NCI-H82 treated with DMSO at 0.1 percent for 48 hours (cell line): Measurements from ENCODE around the gene GPR156.
A peak's percentile ranks its signal among the peaks of the same experiment; 100 is the strongest.
"Not testable (repeated sequence)": the region's sequence is repeated elsewhere in the genome, so short reads cannot be mapped to it uniquely, and the experiment has no call there.

Experiments
- DNase-seq: peaks from one replicate; lab custom pipeline; 2025; ENCODE audit not compliant: unreplicated experiment; lab: John Stamatoyannopoulos, UW

GPR156 gene

DNA sequence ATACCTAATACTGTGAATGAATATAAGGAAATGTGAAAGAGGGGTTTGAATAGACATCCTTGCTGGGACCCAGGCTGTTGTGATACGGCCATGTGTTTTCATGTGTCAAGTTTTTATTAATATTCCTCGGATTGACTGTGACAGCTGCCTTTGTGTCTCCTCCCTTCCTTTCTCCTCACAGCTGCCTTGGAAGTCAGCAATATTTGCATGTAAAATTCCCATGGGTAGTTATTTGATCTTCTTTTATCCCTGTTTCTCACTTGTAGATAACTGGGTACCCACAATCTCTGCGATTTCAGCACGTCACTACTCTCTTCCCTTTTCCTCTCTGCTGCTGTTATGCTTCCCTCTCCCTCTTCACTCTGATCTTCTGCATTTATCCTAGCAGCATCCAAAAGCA is 9.4 kb downstream of the GPR156 start:
- no peak for DNase-seq

DNA sequence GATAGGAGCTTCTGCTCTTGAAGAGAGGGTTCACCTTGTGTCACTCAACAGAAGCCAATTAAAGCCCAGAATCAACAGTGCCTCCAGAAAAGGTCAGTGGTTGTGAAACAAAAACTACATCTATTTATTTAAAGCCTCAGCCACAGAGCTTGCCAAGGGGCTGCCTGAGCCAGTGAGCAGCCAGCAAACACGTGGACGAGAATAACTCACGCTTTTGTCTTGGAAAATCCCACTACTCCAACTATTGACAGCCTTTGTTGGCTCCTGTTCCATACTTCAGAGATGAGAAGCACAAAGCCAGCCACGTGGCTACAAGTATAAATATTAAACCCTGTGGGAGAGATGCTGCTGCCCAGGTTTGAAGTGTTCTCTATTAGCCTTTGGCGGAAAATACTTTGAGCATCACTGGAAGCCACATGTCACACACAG is 10.3 kb downstream of the GPR156 start:
- no peak for DNase-seq

DNA sequence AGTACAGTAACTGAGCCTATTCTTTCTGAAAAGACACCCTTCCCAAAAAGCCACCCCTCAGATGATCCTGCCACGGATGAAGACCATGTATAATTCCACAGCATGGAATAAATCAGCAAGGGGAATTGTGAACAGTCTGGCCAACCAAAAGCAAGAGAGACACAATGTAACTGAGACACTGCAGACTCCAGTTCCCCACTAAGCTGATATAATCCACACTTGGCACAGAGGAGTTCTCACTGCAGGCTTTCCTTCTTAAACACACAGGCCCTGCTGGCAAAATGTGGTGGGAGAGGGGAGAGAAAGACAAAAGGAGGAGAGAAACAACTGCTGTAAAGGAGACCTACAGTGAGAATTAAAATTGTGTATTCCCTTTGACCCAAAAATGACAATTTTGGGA is 12.7 kb downstream of the GPR156 start:
- peak; percentile 94 for DNase-seq

DNA sequence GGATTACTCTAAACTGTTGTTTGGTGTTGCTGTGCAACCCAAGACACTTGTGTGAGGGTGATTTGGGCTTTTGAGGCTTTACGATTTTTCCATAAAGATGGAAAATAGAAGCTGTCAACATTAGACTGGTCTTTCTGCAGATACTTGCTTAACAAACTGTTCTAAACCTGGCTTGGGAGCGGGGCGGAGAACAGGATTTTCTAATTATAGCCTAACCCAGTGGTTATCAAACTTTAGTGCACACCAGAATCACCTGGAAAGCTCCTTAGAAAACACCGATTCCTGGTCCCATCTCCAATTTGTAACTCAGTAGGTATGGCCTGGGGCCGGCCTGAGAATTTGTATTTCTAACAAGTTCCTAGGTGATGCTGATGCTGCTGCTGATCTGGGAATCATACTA is 19.0 kb downstream of the GPR156 start:
- no peak for DNase-seq

DNA sequence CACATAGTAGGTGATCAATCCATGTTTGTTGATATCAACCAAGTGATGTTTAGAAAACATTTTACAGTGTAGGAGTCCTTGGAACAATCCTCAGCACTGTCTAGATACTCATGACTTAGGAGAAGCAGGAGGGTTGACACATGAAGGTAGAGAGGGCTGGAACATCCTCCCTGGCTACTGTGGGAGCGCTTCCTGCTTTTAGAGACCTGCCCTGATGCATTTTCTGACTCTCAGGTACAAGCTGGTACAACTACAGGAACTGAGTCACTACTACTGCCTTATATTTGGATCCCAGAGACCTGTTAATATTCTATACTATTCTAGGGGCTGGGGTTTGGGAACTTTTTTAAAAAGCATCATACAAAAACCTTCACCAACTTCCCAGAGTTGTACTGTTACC is 20.1 kb downstream of the GPR156 start:
- no peak for DNase-seq

DNA sequence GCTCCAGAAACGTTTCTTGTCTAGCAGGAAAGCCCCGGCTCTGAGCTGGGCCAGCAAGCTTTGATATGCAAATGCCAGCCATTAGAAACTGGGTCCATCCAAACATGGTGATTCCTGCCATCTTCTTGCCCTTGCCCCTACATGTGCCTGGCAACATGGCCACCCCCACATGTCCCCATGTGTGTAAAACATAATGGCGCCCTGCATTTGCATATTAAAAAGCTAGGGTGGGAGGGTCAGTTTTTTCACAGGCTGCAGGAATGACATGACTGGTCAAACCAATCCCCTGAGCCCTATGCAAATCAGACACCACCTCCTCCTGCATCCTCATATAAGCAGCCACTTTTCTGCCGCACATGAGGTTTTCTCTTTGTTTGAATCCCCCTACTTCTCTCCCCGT is 21.2 kb downstream of the GPR156 start:
- DNase-seq, result no peak

GRCh38 chr3:120258009-120258408 is 27.0 kb downstream of the GPR156 start:
- DNase-seq, result no peak

GRCh38 chr3:120245386-120245785 is 39.6 kb downstream of the GPR156 start:
- no peak for DNase-seq

GRCh38 chr3:120244834-120245225 is 40.2 kb downstream of the GPR156 start:
- DNase-seq, result peak; percentile 34

- DNase-seq, result no peak
Measured at GRCh38 chr3:120239644-120240043, 45.4 kb downstream of the GPR156 start.

- no peak for DNase-seq
Measured at GRCh38 chr3:120227710-120228347, 57.2 kb downstream of the GPR156 start.

DNA sequence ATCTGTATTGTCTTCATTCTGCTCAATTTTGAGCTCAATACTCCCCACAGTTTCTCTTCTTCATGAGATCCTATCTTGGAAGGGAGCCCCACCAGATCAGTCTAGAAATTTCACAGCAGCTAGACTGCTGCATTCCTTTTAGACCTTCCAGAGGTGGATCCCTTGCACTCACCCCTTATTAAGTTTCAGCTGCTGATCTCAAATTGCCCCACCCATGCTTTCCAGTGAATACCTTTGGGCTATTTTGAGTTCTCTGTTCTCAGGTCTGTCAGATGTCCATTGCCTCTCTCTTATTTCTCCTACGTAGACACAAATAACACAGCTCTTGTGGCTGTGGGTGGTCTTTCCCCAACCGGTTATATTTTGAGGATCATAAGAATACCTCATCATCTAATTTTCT is 60.8 kb downstream of the GPR156 start:
- DNase-seq, result no peak

DNA sequence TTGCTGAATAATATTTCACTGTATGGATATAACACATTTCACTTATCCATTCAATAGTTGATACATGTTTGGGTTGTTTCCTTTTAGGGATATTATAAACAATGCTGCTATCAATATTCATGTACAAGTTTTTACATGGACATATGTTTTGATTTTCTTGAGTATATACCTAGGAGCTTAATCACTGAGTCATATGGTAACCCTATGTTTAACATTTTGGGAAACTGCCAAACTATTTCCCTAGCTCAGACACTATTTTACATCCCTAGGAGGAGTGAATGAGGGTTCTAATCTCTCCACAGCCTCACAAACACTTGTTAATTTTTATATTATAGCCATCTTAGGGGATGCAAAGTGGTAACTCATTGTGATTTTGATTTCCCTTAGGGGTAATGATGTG is 66.0 kb downstream of the GPR156 start:
- no peak for DNase-seq

DNA sequence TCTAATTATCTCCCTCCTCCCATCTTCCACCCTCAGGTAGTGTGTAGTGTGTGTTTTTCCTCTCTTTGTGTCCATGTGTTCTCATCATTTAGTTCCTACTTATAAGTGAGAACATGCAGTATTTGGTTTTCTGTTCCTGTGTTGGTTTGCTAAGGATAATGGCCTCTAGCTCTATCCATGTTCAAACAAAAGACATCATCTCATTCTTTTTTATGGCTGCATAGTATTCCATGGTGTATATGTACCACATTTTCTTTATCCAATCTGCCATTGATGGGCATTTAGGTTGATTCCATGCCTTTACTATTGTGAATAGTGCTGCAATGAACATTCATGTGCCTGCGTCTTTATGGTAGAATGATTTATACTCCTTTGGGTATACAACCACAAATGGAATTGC is 68.4 kb downstream of the GPR156 start:
- not testable (repeated sequence) for DNase-seq

- DNase-seq, result peak; percentile 57
Measured at GRCh38 chr3:120214176-120214575, 70.8 kb downstream of the GPR156 start.

- DNase-seq, result no peak
Measured at GRCh38 chr3:120212505-120212904, 72.5 kb downstream of the GPR156 start.

DNA sequence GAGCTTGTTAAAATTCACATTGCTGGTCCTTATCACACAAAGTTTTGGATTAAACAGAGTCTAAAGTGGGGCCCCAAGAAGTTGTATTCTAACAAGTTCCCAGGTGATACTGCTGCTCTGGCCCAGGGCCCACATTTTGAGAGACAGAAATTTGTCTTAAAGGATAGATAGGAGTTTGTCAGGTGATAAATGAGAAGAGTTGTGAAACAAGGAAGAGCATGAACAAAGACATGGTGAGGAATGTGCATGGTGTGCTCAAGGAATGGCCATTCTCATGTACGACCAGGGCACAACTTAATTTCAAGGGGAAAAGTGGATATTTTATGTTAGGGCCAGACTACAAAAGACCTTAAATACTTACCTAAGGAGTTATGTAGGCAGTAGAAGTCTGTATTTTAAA is 75.6 kb downstream of the GPR156 start:
- no peak for DNase-seq

DNA sequence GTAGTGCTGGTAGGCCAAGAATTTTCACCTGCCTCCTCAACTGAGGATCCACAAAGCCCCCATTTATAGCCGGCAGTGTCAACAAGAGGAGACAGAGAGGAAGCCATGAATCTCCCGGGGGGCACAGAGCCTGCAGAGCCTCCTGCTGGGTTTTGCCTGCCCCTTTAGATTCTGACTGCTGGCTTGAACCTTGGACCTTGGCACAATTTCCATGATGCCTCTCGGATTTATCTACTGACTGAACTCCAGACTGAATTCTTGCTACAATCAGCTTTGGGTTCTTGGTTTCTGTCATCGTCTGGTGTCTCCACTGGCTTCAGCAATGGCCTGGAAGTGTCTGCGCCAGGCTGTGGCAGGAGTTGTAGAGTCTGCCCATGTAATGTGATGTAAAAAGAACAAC is 80.7 kb downstream of the GPR156 start:
- DNase-seq, result no peak

DNA sequence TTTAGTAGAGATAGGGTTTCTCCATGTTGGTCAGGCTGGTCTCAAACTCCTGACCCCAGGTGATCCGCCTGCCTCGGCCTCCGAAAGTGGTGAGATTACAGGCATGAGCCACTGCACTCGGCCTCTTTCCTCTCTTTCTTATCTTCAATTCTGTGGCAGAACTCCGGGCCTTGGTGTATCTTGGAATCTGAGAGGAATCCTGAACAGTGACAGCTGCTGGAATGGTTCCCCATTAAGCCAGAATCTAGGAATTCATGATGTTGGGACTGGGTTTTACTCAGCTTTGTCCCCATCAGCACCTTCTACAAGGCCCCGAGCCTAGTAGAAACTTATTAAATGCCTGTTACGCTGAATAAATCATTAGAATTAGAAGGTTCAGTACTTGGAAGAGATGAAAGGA is 81.4 kb downstream of the GPR156 start:
- no peak for DNase-seq

GRCh38 chr3:120203016-120203415 is 82.0 kb downstream of the GPR156 start:
- peak; percentile 44 for DNase-seq

GRCh38 chr3:120202363-120202762 is 82.7 kb downstream of the GPR156 start:
- DNase-seq, result no peak

- DNase-seq, result peak; percentile 89
Measured at GRCh38 chr3:120200493-120201235, 84.4 kb downstream of the GPR156 start.
